ENCODE measurements around the gene CNTNAP3B.
"Not testable (repeated sequence)": the region's sequence is repeated elsewhere in the genome, so short reads cannot be mapped to it uniquely, and the experiment has no call there.

- TF ChIP-seq CTCF (conservative IDR thresholded peaks at IDR 0.05; ENCODE audit: low read depth in 2 of 2); REST (IDR thresholded peaks at IDR 0.05; ENCODE audit: unreplicated experiment); ZNF462 (CRISPR knock-in tag; IDR thresholded peaks at IDR 0.05): not testable (repeated sequence)
Measured at GRCh38 chr9:41977965-41978600, 151.1 kb downstream of the CNTNAP3B start.

All from GM23338 (cell line).